GM12878 (cell line): Measurements from ENCODE around the gene ZBTB22. TPM values are rescaled to one million over a fixed set of nuclear protein-coding genes. Genes with fewer than 3 reads are reported as not detected.

ENCODE experiments used
- ATAC-seq: fragments of 200-7000 bp; cut with Tn5 transposase; 3 replicates; pipeline ENCODE4 v1.9.1; 2020; ENCODE audit warnings: mild to moderate bottlenecking, moderate library complexity
- BruUV-seq: library from RNA; stranded (reverse); fragments of 400-500 nt; replicated peaks from 2 replicates; lab custom pipeline; 2021; lab: Mats Ljungman, UMichigan
- CTCF ChIA-PET: fragments of 300-600 bp; sonication (Branson Sonifier 250); formaldehyde crosslinking; extraction: SDS; loops from one replicate; lab custom pipeline; 2021; ENCODE audit warnings: inconsistent platforms; lab: Yijun Ruan, JAX
- POLR2A ChIA-PET: fragments of 350-600 bp; formaldehyde crosslinking; extraction: SDS; loops from one replicate; lab custom pipeline; 2021; ENCODE audit warnings: inconsistent platforms; lab: Charles Lee
- RAD21 ChIA-PET: fragments of 300-600 bp; sonication (Branson Sonifier 250); formaldehyde crosslinking; loops from one replicate; lab custom pipeline; 2023; ENCODE audit warnings: antibody characterized with exemption; ENCODE audit not compliant: unreplicated experiment; lab: Charles Lee
- SMC1A ChIA-PET: fragments of 300-600 bp; sonication (Branson Sonifier 250); formaldehyde crosslinking; loops from one replicate; lab custom pipeline; 2023; ENCODE audit not compliant: unreplicated experiment, uncharacterized antibody; lab: Charles Lee
- DNase-seq: peaks from one replicate; pipeline ENCODE4 v3.0.0-alpha.2; 2011; ENCODE audit warnings: low read depth, low spot score
- FAIRE-seq: peaks from 3 replicates; lab custom pipeline; 2011; peaks lifted over from hg19 to GRCh38; lab: Jason Lieb, UNC
- H2AFZ ChIP-seq: 2 replicates; pipeline ENCODE4 v1.6.0; 2011; ENCODE audit warnings: low read depth, low read length, control low read depth; ENCODE audit not compliant: control insufficient read depth
- H3K27ac ChIP-seq: 2 replicates; pipeline ENCODE4 v1.5.1; 2011; ENCODE audit warnings: control low read depth; ENCODE audit not compliant: control insufficient read depth, insufficient read depth
- H3K27me3 ChIP-seq, 2 experiments: replicated peaks in 1 of 2; 2 replicates each; pipeline versions ENCODE4 v1.6.0 to v1.6.1; 2011; ENCODE audit warnings: low read length in 1 of 2; ENCODE audit not compliant: control insufficient read depth in 2 of 2, insufficient read depth in 2 of 2
- H3K36me3 ChIP-seq, 2 experiments: 2 replicates each; pipeline ENCODE4 v1.5.1; 2011; ENCODE audit warnings: low read length in 1 of 2; ENCODE audit not compliant: control insufficient read depth in 2 of 2, insufficient read depth in 2 of 2
- H3K4me1 ChIP-seq: 2 replicates; pipeline ENCODE4 v1.6.1; 2011; ENCODE audit warnings: mild to moderate bottlenecking, low read length, moderate library complexity, mixed read lengths; ENCODE audit not compliant: control insufficient read depth, insufficient read depth
- H3K4me2 ChIP-seq: 2 replicates; pipeline ENCODE4 v1.6.0; 2011; ENCODE audit warnings: control low read depth; ENCODE audit not compliant: control insufficient read depth, insufficient read depth
- H3K4me3 ChIP-seq: fragments of 200-600 bp; sonication (generic); 2 replicates; pipeline ENCODE4 v1.5.1; 2016
- H3K79me2 ChIP-seq: 2 replicates; pipeline ENCODE4 v1.6.0; 2011; ENCODE audit warnings: low read length; ENCODE audit not compliant: control insufficient read depth, insufficient read depth
- H3K9ac ChIP-seq: 2 replicates; pipeline ENCODE4 v1.8.0; 2011; ENCODE audit warnings: low read length, control low read depth, mixed read lengths; ENCODE audit not compliant: control insufficient read depth, insufficient read depth
- H3K9me3 ChIP-seq: replicated peaks from 3 replicates; pipeline ENCODE4 v1.5.1; 2011; ENCODE audit warnings: mild to moderate bottlenecking, low read length; ENCODE audit not compliant: control insufficient read depth, insufficient read depth
- H4K20me1 ChIP-seq: 2 replicates; pipeline ENCODE4 v1.6.0; 2011; ENCODE audit not compliant: control insufficient read depth, insufficient read depth
- CBX5 ChIP-seq: sonication (generic); IDR thresholded peaks from 2 replicates; pipeline ENCODE4 v1.6.1; 2016; ENCODE audit warnings: low read depth, moderate library complexity, mild to moderate bottlenecking, inconsistent platforms
- CEBPB ChIP-seq, 2 experiments: fragments of 150-350 bp in 1 of 2; IDR thresholded peaks; 2 replicates each; pipeline ENCODE4 v1.6.1; 2012 to 2014; ENCODE audit warnings: low read depth in 2 of 2, low read length in 2 of 2, borderline replicate concordance in 1 of 2, inconsistent platforms in 1 of 2
- EZH2 ChIP-seq: IDR thresholded peaks from 2 replicates; pipeline ENCODE4 v1.6.1; 2012; ENCODE audit warnings: low read depth, mild to moderate bottlenecking, control low read depth, inconsistent platforms, low read length, borderline replicate concordance; ENCODE audit not compliant: control insufficient read depth
- GATAD2B ChIP-seq: fragments of 450-650 bp; conservative IDR thresholded peaks from 2 replicates; pipeline ENCODE4 v1.6.1; 2017; ENCODE audit warnings: low read depth, mild to moderate bottlenecking, moderate library complexity
- IKZF1 ChIP-seq: fragments of 450-650 bp; conservative IDR thresholded peaks from 2 replicates; pipeline ENCODE4 v1.6.1; 2017; ENCODE audit warnings: antibody characterized with exemption, mild to moderate bottlenecking
- IRF4 ChIP-seq: IDR thresholded peaks from 2 replicates; pipeline ENCODE4 v1.6.1; 2011; ENCODE audit warnings: low read depth, low read length
- JUNB ChIP-seq: IDR thresholded peaks from 2 replicates; pipeline ENCODE4 v1.6.1; 2016; ENCODE audit warnings: antibody characterized with exemption, mild to moderate bottlenecking
- MYC ChIP-seq: IDR thresholded peaks from 2 replicates; pipeline ENCODE4 v1.6.1; 2011; ENCODE audit warnings: mild to moderate bottlenecking, low read length, moderate library complexity, inconsistent platforms; ENCODE audit not compliant: insufficient read depth, insufficient replicate concordance, insufficient read length, severe bottlenecking
- NR2C2 ChIP-seq: IDR thresholded peaks from 2 replicates; pipeline ENCODE4 v1.6.1; 2011; ENCODE audit warnings: borderline replicate concordance, low read depth; ENCODE audit not compliant: control insufficient read depth, insufficient read length
- PML ChIP-seq: IDR thresholded peaks from 2 replicates; pipeline ENCODE4 v1.6.1; 2012; ENCODE audit warnings: low read length, inconsistent platforms
- RFX5 ChIP-seq: IDR thresholded peaks from 2 replicates; pipeline ENCODE4 v1.6.1; 2011; ENCODE audit warnings: low read depth, low read length, improper control_type of control experiment
- SREBF2 ChIP-seq: IDR thresholded peaks from 2 replicates; pipeline ENCODE4 v1.6.1; 2012; ENCODE audit warnings: mild to moderate bottlenecking, low read length
- SUZ12 ChIP-seq: fragments of 200-600 bp; sonication (generic); IDR thresholded peaks from one replicate; pipeline ENCODE4 v1.6.1; 2018; ENCODE audit warnings: antibody characterized with exemption, mild to moderate bottlenecking; ENCODE audit not compliant: unreplicated experiment
- YY1 ChIP-seq: IDR thresholded peaks from 2 replicates; pipeline ENCODE4 v1.6.1; 2011; ENCODE audit warnings: low read depth, mild to moderate bottlenecking, low read length
- ZBED1 ChIP-seq: IDR thresholded peaks from 2 replicates; pipeline ENCODE4 v1.6.1; 2016; ENCODE audit warnings: borderline replicate concordance
- WGBS: methylation state at CpG from one replicate; pipeline ENCODE4 v1.1.6; 2016; ENCODE audit warnings: low lambda C conversion rate; ENCODE audit not compliant: insufficient replicate concordance, insufficient coverage; ENCODE audit errors: missing lambda C conversion rate; 5-methylcytosine and 5-hydroxymethylcytosine counted together
- in situ Hi-C: fragments of 300-500 bp; cut with MboI; formaldehyde crosslinking; loops from 9 replicates; pipeline ENCODE4 v1.14.3; 2018; ENCODE audit warnings: mixed read lengths
- intact Hi-C: fragments of 100-400 bp; cut with micrococcal nuclease; formaldehyde crosslinking; loops from one replicate; pipeline ENCODE4 v1.14.2; 2022; ENCODE audit not compliant: unreplicated experiment
- polyA plus RNA-seq, 11 experiments: library from polyadenylated mRNA; depleted of rRNA in 4 of 11; unstranded in 6 of 11; stranded (reverse) in 5 of 11; fragments of >200 nt; fragmentation: Nextera tagmentation in 4 of 11; fragmentation: Illumina TruSeq in 1 of 11; extraction: Ambion mirVana in 4 of 11; extraction: Trizol in 1 of 11; gene quantifications; 1 replicate in 1 of 11; 2 replicates in 10 of 11; pipeline versions ENCODE4 v1.2.1 to v1.2.3, GENCODE V29; 2011 to 2016; ENCODE audit warnings: inconsistent platforms in 2 of 11, missing spikeins in 2 of 11, low read depth in 1 of 11
- total RNA-seq, 4 experiments: library from RNA; depleted of rRNA in 3 of 4; stranded (reverse); fragments of >200 nt in 3 of 4; fragmentation: Illumina TruSeq in 1 of 4; extraction: Trizol in 1 of 4; gene quantifications; 2 replicates each; pipeline versions ENCODE4 v1.2.1 to v1.2.3, GENCODE V29; 2013 to 2021
- TF ChIP-seq, protein P1 (sequence below): fragments of 450-650 bp; conservative IDR thresholded peaks from 2 replicates; pipeline ENCODE4 v1.6.1; 2017; ENCODE audit warnings: mild to moderate bottlenecking, moderate library complexity
- TF ChIP-seq, protein P2 (sequence below), 3 experiments: IDR thresholded peaks in 2 of 3; conservative IDR thresholded peaks in 1 of 3; 2 replicates each; pipeline ENCODE4 v1.5.1; 2011; ENCODE audit warnings: low read depth in 3 of 3, low read length in 3 of 3, mild to moderate bottlenecking in 3 of 3, control low read depth in 2 of 3, moderate library complexity in 2 of 3, inconsistent platforms in 1 of 3, mixed read lengths in 1 of 3; ENCODE audit not compliant: control insufficient read depth in 2 of 3, insufficient read depth in 1 of 3; ENCODE audit errors: extremely low read depth in 1 of 3
- TF ChIP-seq, protein P3 (sequence below): fragments of 450-650 bp; IDR thresholded peaks from 2 replicates; pipeline ENCODE4 v1.6.1; 2017; ENCODE audit warnings: mild to moderate bottlenecking, low read depth, inconsistent platforms; ENCODE audit not compliant: poor library complexity, severe bottlenecking

Gene ZBTB22
- total and polyA plus RNA-seq, 10 of the 15 experiments (the other 5 are each of a cell fraction or from before 2014, with no cell fraction given): 0.11 to 9.9 (median 4.8) TPM

DNA sequence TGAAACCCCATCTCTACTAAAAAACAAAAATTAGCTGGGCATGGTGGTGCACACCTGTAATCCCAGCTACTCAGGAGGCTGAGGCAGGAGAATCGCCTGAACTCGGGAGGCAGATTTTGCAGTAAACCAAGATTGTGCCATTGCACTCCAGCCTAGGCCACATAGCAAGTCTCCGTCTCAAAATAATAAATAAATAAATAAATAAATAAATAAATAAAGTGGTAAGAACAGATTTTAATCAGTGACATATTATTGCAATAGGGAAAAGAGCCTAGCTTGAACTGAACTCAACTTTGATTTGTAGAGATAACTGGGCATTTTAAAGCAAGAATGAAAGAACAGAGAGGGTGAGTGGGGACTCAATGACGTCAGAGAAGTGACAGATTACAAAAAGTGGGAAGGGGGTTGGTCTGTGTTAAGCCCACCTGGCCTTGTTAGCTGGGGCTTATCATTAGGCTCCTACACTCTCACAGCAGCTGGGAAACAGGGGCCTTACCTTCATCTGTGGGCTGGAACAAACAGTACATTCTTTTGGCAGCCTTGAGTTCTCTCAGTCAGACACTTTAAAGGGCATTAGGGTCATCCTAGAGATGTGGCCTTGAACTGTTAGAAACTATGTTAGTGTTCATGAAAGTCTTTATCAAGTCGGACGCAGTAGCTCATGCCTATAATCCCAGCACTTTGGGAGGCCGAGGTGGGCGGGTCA lies 49.6 kb upstream of the ZBTB22 start:
- Histone ChIP-seq H4K20me1 (no peaks in the 10 kb centered on the region), H3K4me1 (no peaks in the 10 kb centered on the region), H3K9me3 (no peaks in the 10 kb centered on the region), H3K4me2 (no peak overlapping the region), H3K4me3 (no peak overlapping the region), H3K27ac (no peak overlapping the region), H3K79me2 (no peaks in the 10 kb centered on the region), H3K9ac (no peak overlapping the region), H3K27me3 (no peaks in the 10 kb centered on the region; a peak in 1 of 4 replicates), H3K36me3 (no peaks in the 10 kb centered on the region), H2AFZ (no peak overlapping the region)
- ChIA-PET CTCF (interaction anchor here (0.6 kb wide), 1 partner anchor 13 kb away, joined by 5 read pairs; no protein-coding TSS in a partner anchor), POLR2A (interaction anchor here (0.6 to 0.9 kb wide), 4 partner anchors 49 to 285 kb away, joined by 3 to 8 read pairs (median 5); partner anchors contain the start of gene ZBTB22), RAD21 (no interaction called here), SMC1A (no interaction called here)
- FAIRE-seq (no peak), ATAC-seq (no peak), DNase-seq (no peak)
- WGBS: 82% methylated on average over 8 of the region's 8 CpGs
- intact Hi-C loops (no loop called here), in situ Hi-C loops (no loop called here)
- no TSS peak for BruUV-seq
- TF ChIP-seq, protein P1, sequence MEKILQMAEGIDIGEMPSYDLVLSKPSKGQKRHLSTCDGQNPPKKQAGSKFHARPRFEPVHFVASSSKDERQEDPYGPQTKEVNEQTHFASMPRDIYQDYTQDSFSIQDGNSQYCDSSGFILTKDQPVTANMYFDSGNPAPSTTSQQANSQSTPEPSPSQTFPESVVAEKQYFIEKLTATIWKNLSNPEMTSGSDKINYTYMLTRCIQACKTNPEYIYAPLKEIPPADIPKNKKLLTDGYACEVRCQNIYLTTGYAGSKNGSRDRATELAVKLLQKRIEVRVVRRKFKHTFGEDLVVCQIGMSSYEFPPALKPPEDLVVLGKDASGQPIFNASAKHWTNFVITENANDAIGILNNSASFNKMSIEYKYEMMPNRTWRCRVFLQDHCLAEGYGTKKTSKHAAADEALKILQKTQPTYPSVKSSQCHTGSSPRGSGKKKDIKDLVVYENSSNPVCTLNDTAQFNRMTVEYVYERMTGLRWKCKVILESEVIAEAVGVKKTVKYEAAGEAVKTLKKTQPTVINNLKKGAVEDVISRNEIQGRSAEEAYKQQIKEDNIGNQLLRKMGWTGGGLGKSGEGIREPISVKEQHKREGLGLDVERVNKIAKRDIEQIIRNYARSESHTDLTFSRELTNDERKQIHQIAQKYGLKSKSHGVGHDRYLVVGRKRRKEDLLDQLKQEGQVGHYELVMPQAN: no peak
- TF ChIP-seq SUZ12: no peak
- no peak for TF ChIP-seq IKZF1
- TF ChIP-seq IRF4: no peak
- TF ChIP-seq CEBPB (IDR thresholded peaks at IDR 0.05; ENCODE audit: borderline replicate concordance in 1 of 2, low read depth in 2 of 2, low read length in 2 of 2): no peak
- TF ChIP-seq, protein P2, sequence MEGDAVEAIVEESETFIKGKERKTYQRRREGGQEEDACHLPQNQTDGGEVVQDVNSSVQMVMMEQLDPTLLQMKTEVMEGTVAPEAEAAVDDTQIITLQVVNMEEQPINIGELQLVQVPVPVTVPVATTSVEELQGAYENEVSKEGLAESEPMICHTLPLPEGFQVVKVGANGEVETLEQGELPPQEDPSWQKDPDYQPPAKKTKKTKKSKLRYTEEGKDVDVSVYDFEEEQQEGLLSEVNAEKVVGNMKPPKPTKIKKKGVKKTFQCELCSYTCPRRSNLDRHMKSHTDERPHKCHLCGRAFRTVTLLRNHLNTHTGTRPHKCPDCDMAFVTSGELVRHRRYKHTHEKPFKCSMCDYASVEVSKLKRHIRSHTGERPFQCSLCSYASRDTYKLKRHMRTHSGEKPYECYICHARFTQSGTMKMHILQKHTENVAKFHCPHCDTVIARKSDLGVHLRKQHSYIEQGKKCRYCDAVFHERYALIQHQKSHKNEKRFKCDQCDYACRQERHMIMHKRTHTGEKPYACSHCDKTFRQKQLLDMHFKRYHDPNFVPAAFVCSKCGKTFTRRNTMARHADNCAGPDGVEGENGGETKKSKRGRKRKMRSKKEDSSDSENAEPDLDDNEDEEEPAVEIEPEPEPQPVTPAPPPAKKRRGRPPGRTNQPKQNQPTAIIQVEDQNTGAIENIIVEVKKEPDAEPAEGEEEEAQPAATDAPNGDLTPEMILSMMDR (IDR thresholded peaks at IDR 0.05 in 2 of 3, conservative IDR thresholded peaks at IDR 0.05 in 1 of 3; ENCODE audit: control insufficient read depth in 2 of 3, extremely low read depth in 1 of 3, insufficient read depth in 1 of 3, low read depth in 3 of 3, low read length in 3 of 3): no peak
- no peak for TF ChIP-seq JUNB
- no peak for TF ChIP-seq SREBF2
- TF ChIP-seq, protein P3, sequence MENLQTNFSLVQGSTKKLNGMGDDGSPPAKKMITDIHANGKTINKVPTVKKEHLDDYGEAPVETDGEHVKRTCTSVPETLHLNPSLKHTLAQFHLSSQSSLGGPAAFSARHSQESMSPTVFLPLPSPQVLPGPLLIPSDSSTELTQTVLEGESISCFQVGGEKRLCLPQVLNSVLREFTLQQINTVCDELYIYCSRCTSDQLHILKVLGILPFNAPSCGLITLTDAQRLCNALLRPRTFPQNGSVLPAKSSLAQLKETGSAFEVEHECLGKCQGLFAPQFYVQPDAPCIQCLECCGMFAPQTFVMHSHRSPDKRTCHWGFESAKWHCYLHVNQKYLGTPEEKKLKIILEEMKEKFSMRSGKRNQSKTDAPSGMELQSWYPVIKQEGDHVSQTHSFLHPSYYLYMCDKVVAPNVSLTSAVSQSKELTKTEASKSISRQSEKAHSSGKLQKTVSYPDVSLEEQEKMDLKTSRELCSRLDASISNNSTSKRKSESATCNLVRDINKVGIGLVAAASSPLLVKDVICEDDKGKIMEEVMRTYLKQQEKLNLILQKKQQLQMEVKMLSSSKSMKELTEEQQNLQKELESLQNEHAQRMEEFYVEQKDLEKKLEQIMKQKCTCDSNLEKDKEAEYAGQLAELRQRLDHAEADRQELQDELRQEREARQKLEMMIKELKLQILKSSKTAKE: no peak
- TF ChIP-seq ZBED1: no peak
- TF ChIP-seq YY1: no peak
- no peak for TF ChIP-seq EZH2
- no peak for TF ChIP-seq RFX5
- TF ChIP-seq CBX5: no peak
- TF ChIP-seq PML: no peak
- TF ChIP-seq NR2C2: no peak
- TF ChIP-seq MYC: no peak
- TF ChIP-seq GATAD2B: no peak
